Measurements from ENCODE around the gene ITPKA. TPM values are rescaled to one million over a fixed set of nuclear protein-coding genes. Genes with fewer than 3 reads are reported as not detected.

ITPKA gene
- total and polyA plus RNA-seq, 9 donors: 0.29 to 1.9 (median 0.49) TPM

DNA sequence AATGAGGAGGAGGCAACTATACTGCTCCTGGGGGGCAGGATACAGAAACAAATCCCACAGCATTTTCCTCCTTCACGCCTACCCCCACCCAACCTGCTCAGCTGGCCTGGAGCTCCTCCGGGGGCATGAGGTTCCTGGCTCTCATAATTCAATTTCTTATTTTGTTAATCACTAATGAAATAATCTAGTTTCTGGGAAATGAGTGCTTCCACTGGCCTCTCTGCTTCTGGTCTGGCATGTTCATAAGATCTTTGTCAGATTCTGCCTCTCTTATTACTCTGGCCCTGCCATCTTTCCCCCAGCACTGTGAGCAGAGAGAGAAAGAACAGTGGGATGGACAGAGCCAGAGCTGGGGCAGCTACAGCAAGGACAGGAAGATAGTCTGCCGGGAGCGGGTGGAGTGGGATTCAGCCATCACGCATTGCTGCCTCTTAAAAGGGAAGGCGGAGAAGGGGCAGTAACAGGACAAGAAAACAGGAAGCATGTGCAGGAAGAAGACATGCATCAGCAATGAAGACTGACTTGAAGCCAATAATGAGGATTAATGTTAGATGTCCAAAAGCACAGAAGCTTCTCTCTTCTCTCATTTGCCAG lies 36.8 kb downstream of the ITPKA start:
- 60% methylated on average over 4 of the region's 6 CpGs for WGBS (ENCODE audit: insufficient coverage)
- no peak overlapping the region for H3K27ac ChIP-seq (ENCODE audit: low read length)
- H3K27me3 ChIP-seq (ENCODE audit: control insufficient read depth, insufficient read depth, low read length): no peaks in the 10 kb centered on the region
- H3K9me3 ChIP-seq (replicated peaks; ENCODE audit: control insufficient read depth, low read depth, low read length): no peaks in the 10 kb centered on the region
- H3K4me1 ChIP-seq (ENCODE audit: control insufficient read depth, insufficient read depth, low read length): no peaks in the 10 kb centered on the region
- no peak for DNase-seq
- H3K36me3 ChIP-seq (ENCODE audit: control insufficient read depth, insufficient read depth, low read length): peaks cover 76% of the 10 kb centered on the region
- H3K4me3 ChIP-seq (ENCODE audit: low read length): no peak overlapping the region

DNA sequence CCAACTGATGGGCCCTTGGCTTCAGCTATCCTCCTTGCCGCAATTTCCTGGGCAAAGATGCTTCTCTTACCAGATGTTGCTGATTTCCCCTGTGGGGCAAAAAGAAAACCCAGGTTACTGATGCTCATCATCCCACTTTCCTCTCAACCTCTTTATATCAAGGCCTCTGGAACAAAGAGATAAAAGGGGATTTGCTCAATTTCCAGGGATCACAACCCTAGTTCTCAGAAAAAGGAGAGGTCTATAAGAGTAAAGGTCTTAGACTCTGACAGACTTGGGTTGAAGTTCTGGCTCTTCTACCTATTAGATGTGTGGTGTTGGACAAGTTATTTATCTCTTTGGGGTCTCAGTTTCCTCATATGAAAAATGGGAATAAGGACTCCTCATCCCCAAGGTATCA lies 41.9 kb downstream of the ITPKA start:
- 100% methylated on average over 1 of the region's 1 CpG for WGBS (ENCODE audit: insufficient coverage)
- no peak for DNase-seq
- Histone ChIP-seq H3K9me3 (replicated peaks; ENCODE audit: control insufficient read depth, low read depth, low read length) (no peaks in the 10 kb centered on the region), H3K27me3 (ENCODE audit: control insufficient read depth, insufficient read depth, low read length) (no peaks in the 10 kb centered on the region), H3K27ac (ENCODE audit: low read length) (no peak overlapping the region), H3K4me1 (ENCODE audit: control insufficient read depth, insufficient read depth, low read length) (no peaks in the 10 kb centered on the region), H3K4me3 (ENCODE audit: low read length) (no peak overlapping the region), H3K36me3 (ENCODE audit: control insufficient read depth, insufficient read depth, low read length) (peaks cover 46% of the 10 kb centered on the region)

- H3K36me3 ChIP-seq (ENCODE audit: control insufficient read depth, insufficient read depth, low read length): peaks cover 39% of the 10 kb centered on the region
- WGBS (ENCODE audit: insufficient coverage): 97% methylated on average over 10 of the region's 11 CpGs
Measured at GRCh38 chr15:41536866-41537265, 43.2 kb downstream of the ITPKA start.

GRCh38 chr15:41543521-41543870 lies 49.8 kb downstream of the ITPKA start:
- DNase-seq: no peak
- no peaks in the 10 kb centered on the region for H3K36me3 ChIP-seq (ENCODE audit: control insufficient read depth, insufficient read depth, low read length)
- H3K27me3 ChIP-seq (ENCODE audit: control insufficient read depth, insufficient read depth, low read length): no peaks in the 10 kb centered on the region
- WGBS (ENCODE audit: insufficient coverage): 0% methylated on average over 5 of the region's 8 CpGs
- peaks cover 5% of the 10 kb centered on the region for H3K4me1 ChIP-seq (ENCODE audit: control insufficient read depth, insufficient read depth, low read length)
- H3K9me3 ChIP-seq (replicated peaks; ENCODE audit: control insufficient read depth, low read depth, low read length): no peaks in the 10 kb centered on the region
- peak overlapping the region; percentile 83 for H3K4me3 ChIP-seq (ENCODE audit: low read length)
- H3K27ac ChIP-seq (ENCODE audit: low read length): peak overlapping the region; percentile 48

More at GRCh38 chr15:41536866-41537265, 43.2 kb downstream of the ITPKA start:
- H3K9me3 ChIP-seq (replicated peaks; ENCODE audit: control insufficient read depth, low read depth, low read length): no peaks in the 10 kb centered on the region
- H3K27ac ChIP-seq (ENCODE audit: low read length): no peak overlapping the region
- H3K4me1 ChIP-seq (ENCODE audit: control insufficient read depth, insufficient read depth, low read length): no peaks in the 10 kb centered on the region
- H3K4me3 ChIP-seq (ENCODE audit: low read length): no peak overlapping the region
- H3K27me3 ChIP-seq (ENCODE audit: control insufficient read depth, insufficient read depth, low read length): no peaks in the 10 kb centered on the region
- DNase-seq: no peak

DNA sequence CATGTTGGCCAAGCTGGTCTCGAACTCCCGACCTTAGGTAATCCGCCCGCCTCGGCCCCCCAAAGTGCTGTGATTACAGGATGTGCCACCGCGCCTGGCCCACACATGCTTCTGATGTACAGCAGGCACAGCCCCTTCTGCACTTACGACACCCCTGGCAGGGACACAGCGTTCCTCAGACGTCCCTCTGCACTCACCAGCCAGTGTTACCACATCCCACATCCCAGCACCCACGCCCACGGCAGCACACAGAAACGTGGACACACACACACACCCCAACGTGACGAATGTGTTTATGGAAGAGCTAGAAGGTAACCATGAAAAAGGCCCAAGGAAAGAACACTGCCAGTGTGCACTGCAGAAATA lies 51.0 kb downstream of the ITPKA start:
- Histone ChIP-seq H3K4me1 (ENCODE audit: control insufficient read depth, insufficient read depth, low read length) (peaks cover 5% of the 10 kb centered on the region), H3K4me3 (ENCODE audit: low read length) (no peak overlapping the region), H3K27me3 (ENCODE audit: control insufficient read depth, insufficient read depth, low read length) (no peaks in the 10 kb centered on the region), H3K36me3 (ENCODE audit: control insufficient read depth, insufficient read depth, low read length) (no peaks in the 10 kb centered on the region), H3K27ac (ENCODE audit: low read length) (no peak overlapping the region), H3K9me3 (replicated peaks; ENCODE audit: control insufficient read depth, low read depth, low read length) (no peaks in the 10 kb centered on the region)
- 81% methylated on average over 10 of the region's 15 CpGs for WGBS (ENCODE audit: insufficient coverage)
- no peak for DNase-seq

GRCh38 chr15:41545218-41545617 lies 51.5 kb downstream of the ITPKA start:
- Histone ChIP-seq H3K36me3 (ENCODE audit: control insufficient read depth, insufficient read depth, low read length) (no peaks in the 10 kb centered on the region), H3K4me3 (ENCODE audit: low read length) (no peak overlapping the region), H3K4me1 (ENCODE audit: control insufficient read depth, insufficient read depth, low read length) (peaks cover 5% of the 10 kb centered on the region), H3K27me3 (ENCODE audit: control insufficient read depth, insufficient read depth, low read length) (no peaks in the 10 kb centered on the region), H3K27ac (ENCODE audit: low read length) (no peak overlapping the region), H3K9me3 (replicated peaks; ENCODE audit: control insufficient read depth, low read depth, low read length) (no peaks in the 10 kb centered on the region)
- DNase-seq: no peak
- WGBS (ENCODE audit: insufficient coverage): 91% methylated on average over 3 of the region's 3 CpGs

- H3K36me3 ChIP-seq (ENCODE audit: control insufficient read depth, insufficient read depth, low read length): no peaks in the 10 kb centered on the region
- no peak for DNase-seq
Measured at GRCh38 chr15:41546851-41547786, 53.4 kb downstream of the ITPKA start.

DNA sequence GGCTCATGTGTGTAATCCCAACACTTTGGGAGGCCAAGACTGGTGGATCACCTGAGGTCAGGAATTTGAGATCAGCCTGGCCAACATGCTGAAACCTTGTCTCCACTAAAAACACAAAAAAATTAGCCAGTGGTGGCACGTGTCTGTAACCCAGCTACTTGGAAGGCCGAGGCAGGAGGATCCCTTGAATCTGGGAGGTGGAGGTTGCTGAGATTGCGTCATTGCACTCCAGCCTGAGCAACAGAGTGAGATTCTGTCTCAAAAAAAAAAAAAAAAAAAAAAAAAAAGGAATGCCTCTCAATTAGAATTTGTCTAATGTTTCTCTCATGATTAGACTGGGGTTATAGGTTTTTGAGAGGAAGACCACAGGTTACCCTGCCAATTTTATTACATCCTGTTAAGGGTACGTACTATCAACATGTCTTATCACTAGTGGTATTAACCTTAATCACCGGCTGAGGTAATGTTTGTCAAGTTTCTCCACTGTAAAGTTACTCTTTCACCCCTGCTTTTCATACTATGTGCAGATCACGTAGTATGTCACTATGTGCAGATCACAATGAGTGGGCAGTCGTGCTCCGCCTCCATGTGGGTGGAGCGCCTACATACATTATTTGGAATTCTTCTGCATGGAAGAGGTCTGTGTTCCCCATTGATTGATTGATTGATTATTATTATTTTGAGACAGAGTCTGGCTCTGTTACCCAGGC lies 56.5 kb downstream of the ITPKA start:
- Histone ChIP-seq H3K36me3 (ENCODE audit: control insufficient read depth, insufficient read depth, low read length) (no peaks in the 10 kb centered on the region), H3K4me3 (ENCODE audit: low read length) (no peak overlapping the region), H3K9me3 (replicated peaks; ENCODE audit: control insufficient read depth, low read depth, low read length) (no peaks in the 10 kb centered on the region), H3K27me3 (ENCODE audit: control insufficient read depth, insufficient read depth, low read length) (no peaks in the 10 kb centered on the region), H3K4me1 (ENCODE audit: control insufficient read depth, insufficient read depth, low read length) (peaks cover 3% of the 10 kb centered on the region), H3K27ac (ENCODE audit: low read length) (no peak overlapping the region)
- no peak for DNase-seq
- 80% methylated on average over 1 of the region's 9 CpGs for WGBS (ENCODE audit: insufficient coverage)

More at GRCh38 chr15:41546851-41547786, 53.4 kb downstream of the ITPKA start:
- H3K27me3 ChIP-seq (ENCODE audit: control insufficient read depth, insufficient read depth, low read length): no peaks in the 10 kb centered on the region
- H3K4me1 ChIP-seq (ENCODE audit: control insufficient read depth, insufficient read depth, low read length): peaks cover 5% of the 10 kb centered on the region
- WGBS (ENCODE audit: insufficient coverage): 84% methylated on average over 5 of the region's 13 CpGs
- no peaks in the 10 kb centered on the region for H3K9me3 ChIP-seq (replicated peaks; ENCODE audit: control insufficient read depth, low read depth, low read length)
- no peak overlapping the region for H3K4me3 ChIP-seq (ENCODE audit: low read length)
- H3K27ac ChIP-seq (ENCODE audit: low read length): no peak overlapping the region

All from muscle of leg (tissue), 11 donors.